Colonic mucosa (tissue), 4 donors: ENCODE measurements around the gene FBLN5. TPM values are rescaled to one million over a fixed set of nuclear protein-coding genes. Genes with fewer than 3 reads are reported as not detected.

Experiments
- DNase-seq: peaks from one replicate; pipeline ENCODE4 v3.0.0-alpha.2; 2020
- H3K27ac ChIP-seq: fragments of 200-600 bp; one replicate; pipeline ENCODE4 v1.8.0; 2021
- H3K27me3 ChIP-seq: fragments of 200-600 bp; one replicate; pipeline ENCODE4 v1.8.0; 2021
- H3K36me3 ChIP-seq: fragments of 200-600 bp; one replicate; pipeline ENCODE4 v1.8.0; 2021
- H3K4me1 ChIP-seq: fragments of 200-600 bp; one replicate; pipeline ENCODE4 v1.8.0; 2021; ENCODE audit warnings: mild to moderate bottlenecking
- H3K4me3 ChIP-seq: fragments of 200-600 bp; one replicate; pipeline ENCODE4 v1.8.0; 2021
- H3K9ac ChIP-seq, 2 donors: one replicate each; pipeline ENCODE4 v1.7.0; 2013; ENCODE audit warnings: control low read depth in 2 of 2, low read depth in 2 of 2, low read length in 2 of 2
- H3K9me3 ChIP-seq: fragments of 200-600 bp; one replicate; pipeline ENCODE4 v1.8.0; 2021
- CTCF ChIP-seq: fragments of 200-600 bp; IDR thresholded peaks from one replicate; pipeline ENCODE4 v1.8.0; 2022; ENCODE audit warnings: antibody characterized with exemption, mild to moderate bottlenecking
- intact Hi-C: fragments of 100-400 bp; cut with DNase I; formaldehyde crosslinking; loops from one replicate; pipeline ENCODE4 v1.14.1; 2022
- total RNA-seq, 2 donors: library from RNA; stranded (reverse); fragmentation: NEBNext Ultra II Directional in 1 of 2; extraction: Animal tissue kit (Norgen Biotek cat#: 25700) in 1 of 2; gene quantifications; one replicate each; pipeline ENCODE4 v1.2.1, GENCODE V29; 2021
- donor health status: healthy.
- donor health status: DM: no; HTN: no; CAD: no.
- donor health status: DM: no; HTN: no; CAD: no.

Gene FBLN5
- total RNA-seq, 2 donors from 2014 or later: 4.2 to 14.5 TPM

GRCh38 chr14:91957876-91958313 is 10.4 kb upstream of the FBLN5 start:
- intact Hi-C loops: no loop called here
- H3K27ac ChIP-seq: no peak overlapping the region
- H3K36me3 ChIP-seq: no peaks in the 10 kb centered on the region
- H3K9me3 ChIP-seq: no peaks in the 10 kb centered on the region
- no peaks in the 10 kb centered on the region for H3K27me3 ChIP-seq
- no peaks in the 10 kb centered on the region for H3K4me1 ChIP-seq
- no peak overlapping the region for H3K4me3 ChIP-seq
- H3K9ac ChIP-seq: no peak overlapping the region
- no peak for TF ChIP-seq CTCF
- DNase-seq: no peak

GRCh38 chr14:91956616-91957015 is 9.1 kb upstream of the FBLN5 start:
- H3K4me3 ChIP-seq: no peak overlapping the region
- H3K27me3 ChIP-seq: no peaks in the 10 kb centered on the region
- no peaks in the 10 kb centered on the region for H3K36me3 ChIP-seq
- no peaks in the 10 kb centered on the region for H3K4me1 ChIP-seq
- no peak overlapping the region for H3K27ac ChIP-seq
- TF ChIP-seq CTCF: no peak
- intact Hi-C loops: no loop called here
- DNase-seq: no peak
- H3K9me3 ChIP-seq: no peaks in the 10 kb centered on the region
- H3K9ac ChIP-seq: no peak overlapping the region

GRCh38 chr14:91955168-91955567 is 7.7 kb upstream of the FBLN5 start:
- intact Hi-C loops: no loop called here
- no peak for TF ChIP-seq CTCF

GRCh38 chr14:91953170-91953985 is 5.9 kb upstream of the FBLN5 start:
- H3K27me3 ChIP-seq: no peaks in the 10 kb centered on the region
- no peaks in the 10 kb centered on the region for H3K36me3 ChIP-seq
- intact Hi-C loops: no loop called here
- no peaks in the 10 kb centered on the region for H3K4me1 ChIP-seq
- no peak overlapping the region for H3K4me3 ChIP-seq
- H3K27ac ChIP-seq: no peak overlapping the region
- no peak for TF ChIP-seq CTCF
- no peak for DNase-seq
- no peak overlapping the region for H3K9ac ChIP-seq
- H3K9me3 ChIP-seq: no peaks in the 10 kb centered on the region

More at GRCh38 chr14:91955168-91955567, 7.7 kb upstream of the FBLN5 start:
- H3K4me1 ChIP-seq: no peaks in the 10 kb centered on the region
- no peaks in the 10 kb centered on the region for H3K9me3 ChIP-seq
- H3K27me3 ChIP-seq: no peaks in the 10 kb centered on the region
- DNase-seq: no peak
- H3K4me3 ChIP-seq: no peak overlapping the region
- no peak overlapping the region for H3K27ac ChIP-seq
- no peaks in the 10 kb centered on the region for H3K36me3 ChIP-seq
- no peak overlapping the region for H3K9ac ChIP-seq

GRCh38 chr14:91946622-91947474 is 646 bp downstream of the FBLN5 start:
- H3K4me1 ChIP-seq: no peaks in the 10 kb centered on the region
- TF ChIP-seq CTCF: no peak
- no peak for DNase-seq
- peak overlapping the region; percentile 46 for H3K27ac ChIP-seq
- H3K27me3 ChIP-seq: peaks cover 9% of the 10 kb centered on the region
- peak overlapping the region; percentile 28 to 60 for H3K9ac ChIP-seq
- intact Hi-C loops: no loop called here
- H3K9me3 ChIP-seq: no peaks in the 10 kb centered on the region
- peak overlapping the region; percentile 40 for H3K4me3 ChIP-seq
- H3K36me3 ChIP-seq: no peaks in the 10 kb centered on the region
